PC-9 (cell line): ENCODE measurements around the gene ZDHHC11B. TPM values are rescaled to one million over a fixed set of nuclear protein-coding genes. Genes with fewer than 3 reads are reported as not detected.

Experiments used
- BruUV-seq: library from RNA; stranded (reverse); fragments of 400-500 nt; replicated peaks from 2 replicates; lab custom pipeline; 2021; lab: Mats Ljungman, UMichigan
- CTCF ChIA-PET: fragments of 300-600 bp; sonication (Branson Sonifier 250); formaldehyde crosslinking; loops from one replicate; lab custom pipeline; 2022; ENCODE audit warnings: antibody characterized with exemption; lab: Charles Lee
- POLR2A ChIA-PET: fragments of 300-600 bp; sonication (Branson Sonifier 250); formaldehyde crosslinking; loops from one replicate; lab custom pipeline; 2022; ENCODE audit warnings: antibody characterized with exemption; ENCODE audit not compliant: unreplicated experiment; lab: Charles Lee
- DNase-seq, 2 experiments: peaks; one replicate each; pipeline versions ENCODE4 v3.0.0 to v3.0.0-alpha.2; 2015 to 2022; ENCODE audit warnings: mixed read lengths in 1 of 2
- H2AFZ ChIP-seq: fragments of 200-600 bp; sonication (generic); 2 replicates; pipeline ENCODE4 v1.8.1; 2017; ENCODE audit warnings: antibody characterized with exemption
- H3F3A ChIP-seq: fragments of 200-600 bp; sonication (generic); 2 replicates; pipeline ENCODE4 v1.8.1; 2017; ENCODE audit warnings: antibody characterized with exemption, mild to moderate bottlenecking, low read depth; ENCODE audit not compliant: insufficient read depth
- H3K27ac ChIP-seq: fragments of 200-600 bp; sonication (generic); 2 replicates; pipeline ENCODE4 v1.6.1; 2016; ENCODE audit warnings: mixed run types
- H3K27me3 ChIP-seq: fragments of 200-600 bp; sonication (generic); 2 replicates; pipeline ENCODE4 v1.6.1; 2016; ENCODE audit warnings: low read depth, mixed run types; ENCODE audit not compliant: insufficient read depth
- H3K36me3 ChIP-seq: fragments of 200-600 bp; sonication (generic); 2 replicates; pipeline ENCODE4 v1.6.1; 2016; ENCODE audit warnings: low read depth, mixed run types
- H3K4me1 ChIP-seq: fragments of 200-600 bp; sonication (generic); replicated peaks from 2 replicates; pipeline ENCODE4 v1.6.1; 2016; ENCODE audit warnings: mixed run types; ENCODE audit not compliant: insufficient read depth
- H3K4me2 ChIP-seq: fragments of 200-600 bp; sonication (generic); 2 replicates; pipeline ENCODE4 v1.6.1; 2017; ENCODE audit warnings: mixed run types
- H3K4me3 ChIP-seq: fragments of 200-600 bp; sonication (generic); 2 replicates; pipeline ENCODE4 v1.6.1; 2016; ENCODE audit warnings: mixed run types
- H3K79me2 ChIP-seq: fragments of 200-600 bp; sonication (generic); 2 replicates; pipeline ENCODE4 v1.6.1; 2017; ENCODE audit warnings: low read depth, mixed run types
- H3K9me2 ChIP-seq: fragments of 200-600 bp; sonication (generic); 2 replicates; pipeline ENCODE4 v1.8.1; 2017; ENCODE audit warnings: mild to moderate bottlenecking; ENCODE audit not compliant: insufficient read depth
- H3K9me3 ChIP-seq: fragments of 200-600 bp; sonication (generic); 2 replicates; pipeline ENCODE4 v1.8.1; 2016; ENCODE audit warnings: low read depth; ENCODE audit not compliant: insufficient read depth
- H4K20me1 ChIP-seq: fragments of 200-600 bp; sonication (generic); 2 replicates; pipeline ENCODE4 v1.8.1; 2017; ENCODE audit not compliant: insufficient read depth
- CTCF ChIP-seq: fragments of 200-600 bp; sonication (generic); conservative IDR thresholded peaks from 2 replicates; pipeline ENCODE4 v1.6.1; 2017; ENCODE audit warnings: mixed run types, antibody characterized with exemption, mild to moderate bottlenecking, moderate library complexity
- EZH2 ChIP-seq: fragments of 200-600 bp; sonication (generic); IDR thresholded peaks from 2 replicates; pipeline ENCODE4 v1.8.0; 2017; ENCODE audit warnings: antibody characterized with exemption, low read depth
- intact Hi-C: fragments of 100-400 bp; cut with micrococcal nuclease; formaldehyde crosslinking; loops from one replicate; pipeline ENCODE4 v1.10.0; 2022; ENCODE audit not compliant: unreplicated experiment
- total RNA-seq: library from RNA; stranded (reverse); gene quantifications from 2 replicates; pipeline ENCODE4 v1.2.3, GENCODE V29; 2021

ZDHHC11B gene
- total RNA-seq, 1 experiment from 2014 or later, result 0.41 TPM

- H3K9me3 ChIP-seq, result no peaks in the 10 kb centered on the region
- no peaks in the 10 kb centered on the region for H3K27me3 ChIP-seq
- H3K27ac ChIP-seq, result no peak overlapping the region
- H3K4me2 ChIP-seq, result no peak overlapping the region
- ChIA-PET CTCF (interaction anchor here (0.6 to 1.1 kb wide), 2 partner anchors 30 to 223 kb away, joined by 3 to 9 read pairs; partner anchors contain the start of genes BRD9 and TRIP13), POLR2A (interaction anchor here (0.6 kb wide), 1 partner anchor 9 kb away, joined by 3 read pairs; no protein-coding TSS in a partner anchor)
- no peaks in the 10 kb centered on the region for H3K36me3 ChIP-seq
- no peak for TF ChIP-seq CTCF
- no peak for TF ChIP-seq EZH2
- H3K4me3 ChIP-seq, result no peak overlapping the region
- BruUV-seq, result no TSS peak
- DNase-seq, result no peak
- intact Hi-C loops, result loop anchor here (2.0 to 10.0 kb wide), 3 partner anchors 155 to 233 kb away; no protein-coding TSS in a partner anchor
- peaks cover 52% of the 10 kb centered on the region for H4K20me1 ChIP-seq
- no peaks in the 10 kb centered on the region for H3K9me2 ChIP-seq
- H3K79me2 ChIP-seq, result no peaks in the 10 kb centered on the region
- no peak overlapping the region for H2AFZ ChIP-seq
- peaks cover 18% of the 10 kb centered on the region for H3F3A ChIP-seq
- H3K4me1 ChIP-seq, result peaks cover 27% of the 10 kb centered on the region
Measured at GRCh38 chr5:669842-670395, 114.6 kb downstream of the ZDHHC11B start.

- Histone ChIP-seq H3F3A (peaks cover 18% of the 10 kb centered on the region), H3K4me1 (peaks cover 27% of the 10 kb centered on the region), H3K27me3 (no peaks in the 10 kb centered on the region), H2AFZ (no peak overlapping the region), H3K27ac (no peak overlapping the region), H3K4me3 (no peak overlapping the region), H4K20me1 (peaks cover 48% of the 10 kb centered on the region), H3K79me2 (no peaks in the 10 kb centered on the region), H3K9me2 (no peaks in the 10 kb centered on the region), H3K36me3 (no peaks in the 10 kb centered on the region), H3K9me3 (no peaks in the 10 kb centered on the region), H3K4me2 (no peak overlapping the region)
- DNase-seq, result peak in 1 of 2 experiments; percentile 50
- BruUV-seq, result no TSS peak
- ChIA-PET CTCF (interaction anchor here (1.1 kb wide), 1 partner anchor 224 kb away, joined by 3 read pairs; the partner anchor contains the start of genes BRD9 and TRIP13), POLR2A (no interaction called here)
- intact Hi-C loops, result no loop called here
- no peak for TF ChIP-seq EZH2
- peak; percentile 88 for TF ChIP-seq CTCF
Measured at GRCh38 chr5:669111-669841, 115.3 kb downstream of the ZDHHC11B start.

GRCh38 chr5:668283-668995 lies 116.1 kb downstream of the ZDHHC11B start:
- no peaks in the 10 kb centered on the region for H3K27me3 ChIP-seq
- no peak overlapping the region for H2AFZ ChIP-seq
- H3K9me2 ChIP-seq, result no peaks in the 10 kb centered on the region
- no peaks in the 10 kb centered on the region for H3K79me2 ChIP-seq
- no peaks in the 10 kb centered on the region for H3K9me3 ChIP-seq
- H3K36me3 ChIP-seq, result no peaks in the 10 kb centered on the region
- peaks cover 25% of the 10 kb centered on the region for H3K4me1 ChIP-seq
- no peak overlapping the region for H3K27ac ChIP-seq
- CTCF ChIA-PET, result no interaction called here
- no TSS peak for BruUV-seq
- peaks cover 47% of the 10 kb centered on the region for H4K20me1 ChIP-seq
- intact Hi-C loops, result no loop called here
- peaks cover 18% of the 10 kb centered on the region for H3F3A ChIP-seq
- DNase-seq, result no peak
- no peak overlapping the region for H3K4me2 ChIP-seq
- H3K4me3 ChIP-seq, result no peak overlapping the region
- TF ChIP-seq EZH2, result no peak
- no peak for TF ChIP-seq CTCF
- POLR2A ChIA-PET, result no interaction called here
